HG02885 (cell line): ENCODE data around the gene AAMP.

Source experiments
- ATAC-seq: cut with Tn5 transposase; IDR thresholded peaks from one replicate; pipeline ENCODE4 v1.9.1; 2021; ENCODE audit warnings: mild to moderate bottlenecking; ENCODE audit not compliant: unreplicated experiment, poor library complexity

The AAMP gene

DNA sequence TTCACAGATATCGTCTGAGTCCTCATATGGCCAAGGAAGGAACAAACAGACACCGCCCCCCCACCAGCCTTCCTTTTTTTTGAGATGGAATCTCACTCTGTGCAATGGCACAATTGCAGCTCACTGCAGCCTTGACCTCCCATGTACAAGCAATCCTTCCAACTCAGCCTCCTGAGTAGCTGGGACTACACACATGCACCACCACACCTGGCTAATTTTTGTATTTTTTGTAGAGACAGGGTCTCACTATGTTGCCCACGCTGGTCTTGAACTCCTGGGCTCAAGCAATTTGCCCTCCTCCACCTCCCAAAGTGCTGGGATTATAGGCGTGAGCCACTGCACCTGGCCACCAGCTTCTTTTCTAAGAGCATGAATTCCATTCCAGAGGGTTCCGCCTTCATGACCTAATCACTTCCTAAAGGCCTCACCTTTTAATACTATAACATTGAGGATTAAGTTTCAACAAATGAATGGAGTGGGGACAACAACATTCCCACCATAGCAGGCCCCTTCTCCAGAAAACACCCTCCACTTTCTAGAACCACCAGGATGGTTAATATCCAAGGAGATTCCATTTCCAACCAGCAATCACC is 24.6 kb upstream of the AAMP start:
- no peak for ATAC-seq

DNA sequence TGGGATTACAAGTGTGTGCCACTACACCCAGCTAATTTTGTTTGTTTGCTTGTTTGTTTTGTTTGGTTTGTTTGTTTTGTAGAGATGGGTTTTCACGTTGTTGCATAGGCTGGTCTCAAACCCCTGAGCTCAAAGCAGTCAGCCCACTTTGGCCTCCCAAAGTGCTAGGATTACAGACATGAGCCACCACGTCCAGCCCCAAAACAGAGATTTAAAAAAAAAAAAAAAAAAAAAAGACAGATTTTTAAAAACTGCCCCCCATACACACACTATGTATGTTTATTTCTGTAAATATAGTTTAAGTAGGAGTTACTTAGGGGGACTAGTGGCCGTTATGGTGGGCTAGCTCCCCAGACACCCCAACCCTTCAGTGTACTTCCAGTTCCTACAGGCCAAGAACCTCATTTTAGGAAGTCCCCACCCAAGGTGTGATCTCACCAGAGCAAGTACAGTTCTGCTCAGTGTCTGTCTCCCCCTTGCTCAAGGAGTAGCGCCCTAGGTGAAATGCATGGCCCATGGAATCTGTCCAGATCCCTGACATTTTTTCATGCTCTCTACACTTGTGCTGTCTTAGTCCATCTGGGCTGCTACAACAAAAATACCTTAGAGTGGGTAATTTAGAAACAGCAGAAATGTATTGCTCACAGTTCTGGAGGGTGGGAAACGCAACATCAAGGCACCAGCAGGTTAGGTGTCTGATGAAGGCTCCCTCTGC is 23.9 kb upstream of the AAMP start:
- no peak for ATAC-seq

DNA sequence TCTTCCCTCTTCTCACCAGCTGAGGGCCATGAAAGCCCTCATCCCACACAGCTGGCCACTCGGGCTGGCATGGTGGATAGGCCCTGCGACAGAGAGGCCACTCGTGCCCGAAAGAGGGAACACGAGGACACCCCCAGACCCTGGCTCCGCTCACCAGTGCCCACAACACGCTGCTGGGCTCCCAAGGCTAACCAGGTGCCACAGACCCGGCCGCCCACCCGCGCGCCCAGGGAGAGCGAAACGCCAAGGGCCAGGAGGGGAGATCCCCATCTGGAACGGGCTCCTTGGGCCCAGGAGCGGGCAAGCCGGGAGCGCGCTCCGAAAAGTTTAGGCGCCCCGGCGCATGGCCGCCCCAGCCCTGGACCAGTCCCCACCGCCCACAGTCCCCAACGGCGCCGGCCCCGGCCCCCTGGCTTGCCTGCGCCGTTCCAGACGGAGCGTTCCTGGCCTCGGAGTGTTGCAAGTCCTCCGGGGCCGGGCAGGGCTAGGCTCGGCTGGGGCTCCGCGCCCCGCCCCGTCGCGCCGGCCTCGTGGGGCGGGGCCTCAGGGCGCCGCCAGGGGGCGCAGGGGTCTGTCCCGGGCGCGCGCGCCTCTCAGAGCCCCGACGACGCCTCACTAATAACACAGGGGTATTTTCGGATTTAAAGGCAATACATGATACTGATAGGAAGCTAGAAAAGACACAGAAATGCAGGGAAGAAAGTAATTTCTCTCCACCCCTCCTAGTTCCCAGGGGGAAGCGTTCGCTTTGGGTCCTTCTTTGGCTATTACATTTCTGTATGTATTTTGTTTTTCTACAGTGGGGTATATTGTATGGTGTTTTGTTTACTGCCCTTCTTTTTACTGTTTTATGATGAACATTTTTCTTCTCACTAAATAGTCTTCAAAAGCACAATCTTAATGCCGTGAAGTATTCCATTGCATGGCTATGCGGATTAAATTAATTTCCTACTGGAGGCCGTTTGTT is 22.4 kb upstream of the AAMP start, which contains the start of gene TMBIM1:
Gene TMBIM1 (minus strand): TSS at position 456 of the 967 bp plus-strand sequence. CDS start 10,362 bp downstream, outside the sequence.
- ATAC-seq, result peak; percentile 83

DNA sequence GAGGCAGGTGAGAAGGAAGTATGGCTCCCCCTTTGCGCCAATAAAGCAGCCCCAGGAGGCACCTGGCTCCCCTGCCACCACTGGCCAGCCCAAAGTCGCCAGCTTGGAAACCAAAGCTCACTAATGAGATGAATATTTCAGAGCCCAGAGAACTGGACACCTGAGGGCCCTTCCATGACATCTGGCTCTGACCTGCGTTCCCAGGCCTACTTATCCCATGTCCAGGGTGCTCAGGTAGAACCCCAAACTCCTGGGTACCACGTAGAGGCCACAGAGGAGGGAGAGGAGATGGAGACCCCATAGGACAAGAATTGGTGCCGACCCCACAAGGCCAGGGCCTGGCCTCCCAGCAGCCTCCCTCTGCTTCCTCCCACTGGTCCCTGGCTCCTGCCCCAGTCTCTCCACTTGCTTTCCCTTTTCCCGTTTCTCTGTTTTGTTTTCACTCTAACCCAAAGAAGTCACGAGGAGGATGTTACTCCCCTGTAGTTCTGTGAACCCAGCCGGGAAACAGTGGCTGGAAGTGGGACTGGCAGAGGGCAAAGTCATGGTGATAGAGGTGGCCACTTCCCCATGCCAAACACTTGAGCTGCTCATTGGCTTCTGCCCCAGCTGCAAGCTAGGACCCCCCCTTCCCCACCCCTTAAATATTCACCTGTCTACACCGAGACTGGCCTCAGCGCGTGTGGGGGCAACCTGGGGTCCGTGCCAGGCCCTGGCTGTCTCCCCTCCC is 21.5 kb upstream of the AAMP start:
- ATAC-seq, result no peak

DNA sequence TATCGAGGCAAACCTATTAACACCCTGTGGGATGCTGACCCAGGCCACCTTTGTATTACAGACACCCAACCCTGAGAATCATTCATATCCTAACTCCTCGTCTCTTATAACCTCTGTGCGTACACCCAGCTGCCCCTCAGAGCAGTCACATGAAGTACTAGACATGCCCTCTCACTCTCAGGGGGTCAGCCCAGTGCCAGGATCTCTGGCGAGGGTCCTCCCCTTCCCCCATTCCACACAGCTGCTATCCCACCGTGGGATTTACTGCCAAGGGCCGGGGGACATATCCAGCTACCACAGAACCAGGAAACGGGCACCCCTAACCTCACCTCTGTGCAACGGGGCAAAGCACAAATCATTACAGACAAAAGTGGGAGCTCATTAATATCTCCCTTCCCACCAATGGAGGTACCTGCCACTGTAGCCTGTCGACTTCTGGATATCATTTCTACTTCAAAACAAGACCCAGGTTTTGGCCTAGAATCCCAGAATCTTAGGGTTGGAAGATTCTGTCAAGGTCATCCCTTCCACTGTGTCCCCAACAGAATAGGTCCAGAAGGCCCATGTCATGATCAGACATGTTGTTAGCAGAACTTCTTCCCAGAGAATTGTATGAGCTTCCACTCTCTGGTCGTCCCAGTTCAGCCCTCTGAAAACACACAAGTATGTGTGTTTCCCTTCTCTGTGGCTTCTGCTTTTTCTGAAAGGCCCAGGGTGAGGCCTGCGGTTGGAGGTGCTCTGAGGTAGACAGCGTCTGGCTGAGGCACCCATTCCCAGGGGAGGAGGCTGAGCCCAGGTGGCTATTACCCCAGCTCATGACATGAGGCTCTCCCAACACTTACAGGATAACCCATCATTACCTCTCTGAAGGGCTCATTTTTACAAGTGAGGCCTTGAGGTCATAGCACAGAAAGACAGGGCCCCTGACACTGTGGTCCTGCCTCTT is 20.7 kb upstream of the AAMP start:
- peak; percentile 53 for ATAC-seq

DNA sequence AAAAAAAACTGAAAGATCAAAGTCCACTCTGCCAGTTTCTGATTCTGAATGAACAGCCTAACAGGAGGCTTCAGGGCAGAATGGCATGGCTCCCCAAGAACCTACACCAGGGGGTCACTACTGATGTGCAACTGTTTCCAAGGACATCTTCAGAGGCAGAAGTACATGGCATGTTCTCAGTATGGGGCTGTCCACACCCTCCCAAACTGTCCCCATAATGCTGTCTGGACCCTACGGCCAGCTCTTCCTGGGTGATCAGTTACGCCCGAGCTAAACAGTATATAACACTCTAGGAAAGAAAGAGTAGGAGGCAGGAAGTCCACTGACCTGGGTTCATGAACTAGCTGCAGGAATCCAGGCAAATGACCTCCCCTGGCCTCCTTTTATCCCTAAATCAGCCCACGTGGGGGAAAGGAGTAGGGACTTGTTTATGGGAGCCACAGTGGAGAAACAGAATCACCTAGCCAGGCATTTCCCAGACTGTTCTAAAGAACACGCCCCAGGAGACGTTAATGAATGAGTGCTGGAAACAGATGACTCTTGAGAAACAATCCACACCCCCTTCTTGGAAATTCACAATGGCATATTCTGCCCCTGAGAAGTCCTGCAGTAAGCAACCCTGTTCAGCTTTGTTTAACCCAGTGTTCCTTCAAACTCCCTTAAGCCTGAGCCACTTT is 19.8 kb upstream of the AAMP start:
- ATAC-seq, result no peak

DNA sequence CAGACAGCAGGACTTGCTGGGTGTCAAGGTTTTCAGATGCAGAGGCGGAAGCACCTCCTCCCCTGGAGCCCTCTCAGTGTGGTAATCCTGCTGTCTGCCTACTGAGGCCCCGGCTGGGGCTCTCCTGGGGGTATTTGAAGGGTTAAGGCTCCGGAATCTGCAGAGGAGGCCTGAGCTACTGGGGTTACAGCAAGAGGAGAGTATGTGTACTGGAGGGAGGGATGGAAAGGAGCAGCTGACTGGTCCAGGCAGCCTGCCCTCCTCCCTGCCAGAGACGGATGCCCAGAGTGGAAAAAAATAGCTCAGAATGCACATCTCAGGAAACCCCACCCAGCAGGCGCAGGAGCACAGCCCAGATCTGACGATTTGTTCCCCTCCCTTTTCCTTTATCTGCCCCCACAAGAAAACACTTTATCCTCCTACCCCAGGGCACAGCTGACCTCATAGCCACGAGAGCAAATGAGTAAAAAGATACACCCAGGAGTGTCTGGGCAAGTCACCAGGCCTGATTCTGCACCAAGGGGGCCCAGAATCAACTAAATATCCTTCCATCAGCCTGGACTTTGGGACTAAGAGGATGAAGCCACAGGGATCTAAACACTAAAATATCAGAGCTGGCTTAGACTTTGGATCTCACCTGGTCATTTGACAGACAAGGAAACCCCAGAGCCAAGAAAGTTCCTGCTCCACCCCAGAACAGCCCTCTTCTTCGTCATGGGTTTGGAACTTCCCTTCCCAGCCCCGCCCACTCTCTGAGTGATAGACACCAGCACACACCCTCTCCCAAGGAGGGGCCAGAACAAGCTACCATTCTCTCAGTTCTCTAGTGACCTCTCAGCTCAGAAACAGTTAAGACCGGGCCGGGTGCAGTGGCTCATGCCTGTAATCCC is 16.9 kb upstream of the AAMP start:
- ATAC-seq, result peak; percentile 63

DNA sequence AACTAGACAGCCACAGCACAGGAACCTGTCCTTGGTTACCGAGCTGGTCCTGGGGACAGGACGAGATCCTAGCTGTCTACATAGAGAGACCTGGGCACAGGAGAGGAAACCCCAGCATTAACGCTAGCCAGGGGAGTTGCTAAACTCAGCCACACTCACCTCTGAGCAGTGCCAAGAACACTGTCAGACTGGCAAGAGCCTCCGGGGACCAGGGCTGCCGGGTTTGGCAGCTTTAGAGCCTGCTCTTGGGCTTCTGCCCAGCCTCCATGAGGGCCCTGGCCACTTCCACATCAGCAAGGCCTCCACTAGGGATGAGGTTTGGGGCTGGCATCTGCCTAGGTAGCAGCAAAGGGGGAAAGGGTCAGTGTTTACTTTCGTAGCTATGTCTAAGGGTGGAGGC is 15.7 kb upstream of the AAMP start:
- ATAC-seq, result no peak

DNA sequence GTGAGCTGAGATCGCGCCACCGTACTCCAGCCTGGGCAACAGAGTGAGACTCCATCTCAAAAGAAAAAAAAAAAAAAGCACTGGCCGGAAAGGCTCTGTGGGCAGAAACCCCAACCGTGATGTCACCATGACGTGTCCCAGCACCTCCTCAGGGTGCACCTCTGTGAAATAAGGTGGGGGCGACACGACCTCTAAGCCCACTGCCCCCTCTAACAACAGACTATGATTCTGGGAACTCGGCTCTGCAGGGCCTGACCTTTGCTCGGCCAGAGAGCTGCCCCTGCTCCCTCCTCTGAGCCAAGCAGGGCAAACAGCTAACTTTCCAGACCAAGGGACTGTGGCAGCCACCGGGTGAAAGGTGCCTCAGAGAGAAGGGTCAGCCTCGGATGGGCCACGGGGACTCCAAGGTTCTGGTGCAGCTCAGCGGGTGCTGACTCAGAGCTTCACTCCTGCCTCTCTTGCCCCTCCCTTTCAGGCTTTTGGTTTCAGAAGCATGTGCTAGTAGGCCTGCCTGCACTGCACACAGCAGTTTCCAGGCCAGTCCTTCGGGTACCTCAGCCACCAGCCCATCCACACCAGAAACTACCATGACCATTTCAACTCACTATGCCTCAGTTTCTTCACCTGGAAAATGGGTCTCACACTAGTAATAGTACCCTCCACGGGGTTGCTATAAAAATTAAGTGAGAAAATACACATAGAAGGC is 14.3 kb upstream of the AAMP start:
- peak; percentile 77 for ATAC-seq

DNA sequence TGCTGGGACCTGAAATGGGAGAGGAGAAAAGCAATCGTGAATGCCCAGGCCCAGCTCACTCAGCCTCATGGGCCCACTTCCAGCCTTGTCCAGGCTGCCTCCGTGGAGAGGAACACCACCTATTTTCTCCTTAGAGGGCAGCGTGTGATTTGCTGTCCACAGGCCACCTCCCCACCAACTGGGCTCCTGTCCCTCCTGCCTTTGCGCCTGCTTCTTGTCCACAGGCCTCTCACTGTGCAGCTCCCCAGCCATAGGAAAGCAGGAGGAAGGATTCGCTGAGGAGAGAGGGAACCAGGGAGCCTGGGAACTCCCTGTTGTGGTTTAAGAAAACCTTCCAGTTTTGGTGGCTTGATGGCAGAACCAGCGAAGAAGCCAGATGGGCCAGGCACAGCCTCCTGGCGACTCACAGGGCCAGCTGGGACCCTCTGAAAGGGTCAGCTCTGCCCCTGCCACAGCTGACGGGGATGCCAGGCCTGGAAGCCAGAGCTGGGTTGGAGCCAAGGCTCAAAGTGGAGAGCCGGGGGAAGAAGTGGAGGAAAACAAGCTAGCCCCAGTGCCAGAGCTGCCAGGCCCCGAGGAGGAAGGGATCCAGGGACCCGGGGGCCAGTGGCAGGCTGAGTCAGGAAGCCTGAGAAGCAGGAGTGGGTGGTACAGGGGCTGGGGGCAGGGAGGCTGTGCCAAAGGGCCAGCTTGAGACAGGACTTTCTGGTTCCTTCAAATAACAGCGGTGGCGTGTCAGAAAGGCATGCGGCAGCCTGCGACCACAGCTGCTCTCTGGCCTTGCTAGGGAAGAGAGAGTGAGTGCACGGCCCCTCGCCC is 12.4 kb upstream of the AAMP start:
- ATAC-seq, result no peak

DNA sequence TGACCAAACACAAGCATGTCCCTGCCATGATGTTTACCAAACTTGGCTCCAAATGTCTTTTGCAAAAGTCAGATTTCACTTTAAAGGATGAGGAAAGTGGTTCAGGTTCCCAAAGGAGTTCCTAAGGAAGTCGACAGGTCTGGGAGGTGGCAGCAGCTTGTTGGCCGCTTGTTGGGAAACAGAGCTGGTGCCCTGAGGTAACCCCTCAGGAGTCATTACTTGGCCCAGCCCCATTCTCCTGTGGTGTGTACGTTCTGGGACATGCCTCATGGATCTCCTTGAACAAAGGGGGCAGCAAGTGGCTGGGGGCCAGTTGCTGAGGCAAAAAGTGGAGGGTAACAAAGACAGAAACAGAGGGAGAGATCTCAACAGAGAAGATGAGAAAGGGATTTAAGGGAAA is 11.5 kb upstream of the AAMP start:
- no peak for ATAC-seq

DNA sequence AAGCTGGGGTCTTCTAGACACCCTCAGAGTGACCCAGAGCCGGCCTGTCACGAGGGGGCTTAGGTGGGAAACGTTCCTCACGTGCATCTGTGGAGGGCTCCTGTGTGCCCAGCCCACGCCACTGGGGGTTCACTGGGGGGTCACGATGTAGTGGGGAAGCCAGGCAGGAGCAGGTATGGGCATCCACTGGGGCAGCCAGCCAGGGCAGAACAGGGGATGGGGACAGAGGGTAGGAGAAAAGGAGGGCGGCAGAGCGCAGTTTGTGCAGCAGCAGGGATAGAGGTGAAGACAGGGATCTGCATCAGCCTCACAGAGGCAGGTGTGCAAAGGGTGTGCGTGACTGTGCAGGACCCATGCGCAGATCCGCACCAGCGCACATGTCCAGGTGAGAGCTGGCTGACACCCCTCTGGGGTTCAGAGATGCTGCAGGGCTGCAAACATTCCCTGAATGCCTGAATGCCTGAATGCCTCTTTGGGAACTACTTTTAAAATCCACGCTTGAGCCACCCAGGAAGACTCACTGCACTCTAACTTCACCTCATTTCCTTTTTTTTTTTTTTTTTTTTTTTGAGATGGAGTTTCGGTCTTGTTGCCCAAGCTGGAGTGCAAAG is 10.4 kb upstream of the AAMP start:
- no peak for ATAC-seq

DNA sequence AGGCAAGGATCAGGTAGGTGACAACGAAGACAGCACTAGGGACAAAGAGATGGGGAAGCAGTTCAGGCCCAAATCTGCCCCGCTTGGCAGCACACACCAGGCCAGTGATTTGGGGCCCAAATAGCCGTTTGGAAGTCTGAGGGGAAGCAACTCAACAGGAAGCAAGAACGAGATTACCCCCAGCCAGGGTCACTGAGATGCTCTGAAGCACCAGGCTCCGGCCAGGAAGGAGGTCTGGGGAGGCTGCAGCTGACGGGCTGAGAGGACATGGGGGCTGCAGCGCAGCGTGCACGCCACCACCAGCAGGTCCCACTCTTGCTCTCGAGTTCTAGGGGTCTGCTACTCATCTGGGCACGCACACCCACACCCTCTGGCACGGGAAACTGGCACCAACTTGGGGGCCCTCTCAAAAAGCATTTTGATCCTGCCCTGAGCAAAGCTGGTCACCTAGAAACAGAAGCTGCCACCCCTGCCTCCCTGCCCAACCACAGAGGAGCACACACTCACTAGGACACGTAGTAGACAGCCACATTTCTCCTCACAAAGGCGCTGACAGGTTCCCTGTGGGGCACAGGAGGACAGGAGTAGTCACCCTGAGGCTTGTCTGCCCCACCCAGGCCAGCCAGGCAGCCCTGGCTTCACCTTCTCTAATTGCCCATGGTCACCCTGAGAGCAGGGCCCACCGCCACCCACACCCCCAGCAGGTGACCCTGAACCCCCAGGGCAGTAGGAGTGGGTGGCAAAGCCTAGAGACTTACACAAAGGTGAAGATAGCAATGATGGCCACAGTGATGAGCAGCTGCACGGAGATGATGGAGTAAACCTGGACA is 8.8 kb upstream of the AAMP start:
- no peak for ATAC-seq

DNA sequence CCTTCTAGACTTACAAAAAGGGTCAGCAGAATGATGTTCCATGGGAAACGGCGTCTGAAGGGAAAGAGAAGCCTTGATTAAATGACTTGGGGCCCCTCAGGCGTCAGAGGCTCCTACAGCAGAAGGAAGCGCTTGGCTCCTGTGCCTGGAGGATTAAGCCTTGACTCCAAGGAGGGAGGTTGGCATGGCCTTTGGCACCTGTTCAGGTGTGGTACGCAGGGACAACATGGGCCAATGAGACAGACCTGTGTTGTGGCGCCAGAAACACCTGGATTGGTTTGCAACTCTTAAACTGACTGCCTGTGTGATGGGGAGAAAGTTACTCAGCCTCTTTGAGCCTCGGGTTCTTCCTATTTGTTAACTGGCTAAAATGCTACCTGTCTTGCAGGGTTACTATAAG is 8.0 kb upstream of the AAMP start:
- ATAC-seq, result no peak
